A549 treated with GW870086 at 1 μM for 4 hours (cell line): Measurements from ENCODE around the gene GPRASP2. TPM values are rescaled to one million over a fixed set of nuclear protein-coding genes. Genes with fewer than 3 reads are reported as not detected.

Experiments
- total RNA-seq: library from RNA; stranded (reverse); fragments of 200-300 nt; extraction: Qiagen RNA extraction; gene quantifications from 5 replicates; pipeline ENCODE4 v1.2.3, GENCODE V29; 2022; ENCODE audit warnings: low read depth

Gene GPRASP2
- total RNA-seq: 4.6 to 6.3 TPM (median 5.4 TPM) in 5 replicates

GRCh38 chrX:102712216-102712966 is at the start of gene GPRASP2:
Gene GPRASP2 (plus strand): TSS chrX:102712448. CDS start chrX:102714870, 2,422 bp downstream.

GRCh38 chrX:102720237-102721168 is 8.3 kb downstream of the GPRASP2 start, which contains the start of gene GPRASP3:
Gene GPRASP3 (plus strand): TSS chrX:102720743. CDS start chrX:102748996, 28,253 bp downstream.

Other genes starting within 250 kb of the GPRASP2 start
- not detected in 5 replicates for gene TCP11X2, start 240.6 kb upstream of the GPRASP2 start, total RNA-seq
- gene TMSB15A, start 195.7 kb upstream of the GPRASP2 start, total RNA-seq: 0.47 to 0.85 TPM (median 0.80 TPM) in 5 replicates
- 8.7 to 13.3 TPM (median 10.4 TPM) in 5 replicates for gene ARMCX5, start 112.9 kb upstream of the GPRASP2 start, total RNA-seq
- gene GPRASP1, start 61.0 kb upstream of the GPRASP2 start, total RNA-seq: 0.19 to 0.45 TPM (median 0.22 TPM) in 5 replicates
- gene GPRASP3, start 8.3 kb downstream of the GPRASP2 start, total RNA-seq: 2.4 to 4.4 TPM (median 3.2 TPM) in 5 replicates
- 0.13 TPM in 1 of 5 replicates, not detected in the others for gene RAB40AL, start 224.8 kb downstream of the GPRASP2 start, total RNA-seq